HG02938 (cell line): ENCODE results near the gene IFT88.
"Not testable (repeated sequence)": the region's sequence is repeated elsewhere in the genome, so short reads cannot be mapped to it uniquely, and the experiment has no call there.

ENCODE experiments used
- ATAC-seq: cut with Tn5 transposase; IDR thresholded peaks from one replicate; pipeline ENCODE4 v1.9.1; 2021; ENCODE audit warnings: mild to moderate bottlenecking, moderate library complexity; ENCODE audit not compliant: unreplicated experiment

IFT88 gene

GRCh38 chr13:20623000-20623399 lies 56.0 kb downstream of the IFT88 start:
- no peak for ATAC-seq

- no peak for ATAC-seq
Measured at GRCh38 chr13:20624213-20624612, 57.3 kb downstream of the IFT88 start.

GRCh38 chr13:20633802-20634201 lies 66.8 kb downstream of the IFT88 start:
- no peak for ATAC-seq

GRCh38 chr13:20636079-20636478 lies 69.1 kb downstream of the IFT88 start:
- ATAC-seq, result no peak

- no peak for ATAC-seq
Measured at GRCh38 chr13:20637811-20638210, 70.9 kb downstream of the IFT88 start.

GRCh38 chr13:20647758-20648157 lies 80.8 kb downstream of the IFT88 start:
- ATAC-seq, result no peak

GRCh38 chr13:20652946-20653345 lies 86.0 kb downstream of the IFT88 start:
- ATAC-seq, result no peak

- no peak for ATAC-seq
Measured at GRCh38 chr13:20654156-20654555, 87.2 kb downstream of the IFT88 start.

- ATAC-seq, result no peak
Measured at GRCh38 chr13:20658451-20659040, 91.6 kb downstream of the IFT88 start.

GRCh38 chr13:20664351-20664750 lies 97.4 kb downstream of the IFT88 start:
- ATAC-seq, result no peak

- no peak for ATAC-seq
Measured at GRCh38 chr13:20666948-20667347, 100.0 kb downstream of the IFT88 start.

GRCh38 chr13:20667857-20668437 lies 101.0 kb downstream of the IFT88 start:
- no peak for ATAC-seq

GRCh38 chr13:20669162-20669561 lies 102.2 kb downstream of the IFT88 start:
- no peak for ATAC-seq

GRCh38 chr13:20671789-20672188 lies 104.8 kb downstream of the IFT88 start:
- no peak for ATAC-seq

GRCh38 chr13:20672772-20673171 lies 105.8 kb downstream of the IFT88 start:
- no peak for ATAC-seq

- ATAC-seq, result no peak
Measured at GRCh38 chr13:20673715-20674114, 106.8 kb downstream of the IFT88 start.

- no peak for ATAC-seq
Measured at GRCh38 chr13:20676213-20676612, 109.3 kb downstream of the IFT88 start.

GRCh38 chr13:20678606-20679005 lies 111.6 kb downstream of the IFT88 start:
- ATAC-seq, result not testable (repeated sequence)

- no peak for ATAC-seq
Measured at GRCh38 chr13:20679879-20680278, 112.9 kb downstream of the IFT88 start.

GRCh38 chr13:20680416-20681080 lies 113.6 kb downstream of the IFT88 start:
- ATAC-seq, result no peak

- ATAC-seq, result not testable (repeated sequence)
Measured at GRCh38 chr13:20681481-20681880, 114.5 kb downstream of the IFT88 start.

- no peak for ATAC-seq
Measured at GRCh38 chr13:20682061-20682460, 115.1 kb downstream of the IFT88 start.
